CD4-positive, alpha-beta memory T cell (primary cell): ENCODE data around the gene DDHD1. TPM values are rescaled to one million over a fixed set of nuclear protein-coding genes. Genes with fewer than 3 reads are reported as not detected.
A peak's percentile ranks its signal among the peaks of the same experiment; 100 is the strongest.
"Not testable (repeated sequence)": the region's sequence is repeated elsewhere in the genome, so short reads cannot be mapped to it uniquely, and the experiment has no call there.

Experiments used
- CTCF ChIA-PET: fragments of 350-600 bp; sonication (Branson Sonifier 250); formaldehyde crosslinking; loops from one replicate; lab custom pipeline; 2021; ENCODE audit warnings: inconsistent platforms; ENCODE audit not compliant: partially characterized antibody; lab: Charles Lee
- POLR2A ChIA-PET: fragments of 350-600 bp; sonication (Branson Sonifier 250); formaldehyde crosslinking; loops from one replicate; lab custom pipeline; 2021; ENCODE audit not compliant: partially characterized antibody; lab: Charles Lee
- DNase-seq, 5 donors: peaks; one replicate each; pipeline versions ENCODE4 v3.0.0 to v3.0.0-alpha.2; 2020 to 2022; ENCODE audit warnings: mixed read lengths in 1 of 5
- H3K27ac ChIP-seq: one replicate; pipeline ENCODE4 v1.7.0; 2013; ENCODE audit warnings: low read depth, low read length
- H3K27me3 ChIP-seq: 2 replicates; pipeline ENCODE4 v1.7.0; 2013; ENCODE audit warnings: mild to moderate bottlenecking, low read length, moderate library complexity; ENCODE audit not compliant: insufficient read depth
- H3K36me3 ChIP-seq: 2 replicates; pipeline ENCODE4 v1.7.0; 2013; ENCODE audit warnings: mild to moderate bottlenecking, low read length, moderate library complexity; ENCODE audit not compliant: insufficient read depth
- H3K4me1 ChIP-seq: 2 replicates; pipeline ENCODE4 v1.7.0; 2013; ENCODE audit warnings: mild to moderate bottlenecking, low read length, moderate library complexity; ENCODE audit not compliant: insufficient read depth
- H3K4me3 ChIP-seq, 2 donors: one replicate each; pipeline ENCODE4 v1.7.0; 2013; ENCODE audit warnings: low read length in 2 of 2, mild to moderate bottlenecking in 1 of 2
- H3K9me3 ChIP-seq, 2 donors: one replicate each; pipeline ENCODE4 v1.7.0; 2013; ENCODE audit warnings: low read length in 2 of 2, control low read depth in 1 of 2; ENCODE audit not compliant: control insufficient read depth in 1 of 2
- H3K27ac Mint-ChIP-seq, 7 donors: one replicate each; pipeline ENCODE4 v1.8.0; 2020 to 2021; ENCODE audit warnings: mixed read lengths in 7 of 7, mild to moderate bottlenecking in 6 of 7, inconsistent platforms in 3 of 7, moderate library complexity in 3 of 7
- H3K27me3 Mint-ChIP-seq, 2 donors: one replicate each; pipeline ENCODE4 v1.8.0; 2020 to 2021; ENCODE audit warnings: mixed read lengths in 2 of 2
- H3K36me3 Mint-ChIP-seq, 2 donors: one replicate each; pipeline ENCODE4 v1.8.0; 2020 to 2021; ENCODE audit warnings: mixed read lengths in 2 of 2, inconsistent platforms in 1 of 2, mild to moderate bottlenecking in 1 of 2
- H3K4me1 Mint-ChIP-seq, 4 donors: one replicate each; pipeline ENCODE4 v1.8.0; 2020 to 2021; ENCODE audit warnings: mixed read lengths in 4 of 4, mild to moderate bottlenecking in 1 of 4
- H3K4me3 Mint-ChIP-seq, 8 donors: one replicate each; pipeline ENCODE4 v1.8.0; 2020 to 2021; ENCODE audit warnings: mixed read lengths in 8 of 8, mild to moderate bottlenecking in 7 of 8, moderate library complexity in 6 of 8, inconsistent platforms in 3 of 8
- H3K9me3 Mint-ChIP-seq, 8 donors: one replicate each; pipeline ENCODE4 v1.8.0; 2020 to 2021; ENCODE audit warnings: mixed read lengths in 8 of 8, mild to moderate bottlenecking in 5 of 8, inconsistent platforms in 3 of 8, moderate library complexity in 1 of 8
- intact Hi-C: fragments of 100-400 bp; cut with micrococcal nuclease; formaldehyde crosslinking; loops from one replicate; pipeline ENCODE4 v1.15.1; 2023
- polyA plus RNA-seq, 2 donors: library from polyadenylated mRNA; unstranded; fragments of 300-500 nt; fragmentation: Illumina TruSeq; gene quantifications; one replicate each; pipeline ENCODE4 v1.2.3, GENCODE V29; 2021
- total RNA-seq, 2 experiments: library from RNA; stranded (reverse); gene quantifications; one replicate each; pipeline ENCODE4 v1.2.3, GENCODE V29; 2021

Gene DDHD1
- total and polyA plus RNA-seq, 4 experiments from 2014 or later = 3.5 to 53.5 (median 28.3) TPM

- intact Hi-C loops = no loop called here
- Histone ChIP-seq H3K27me3 (no peaks in the 10 kb centered on the region), H3K4me1 (peaks cover 33% of the 10 kb centered on the region), H3K36me3 (no peaks in the 10 kb centered on the region), H3K27ac (peak overlapping the region; percentile 35), H3K9me3 (no peaks in the 10 kb centered on the region), H3K4me3 (no peak overlapping the region)
- ChIA-PET CTCF (interaction anchor here (0.6 to 0.7 kb wide), 3 partner anchors 12 to 66 kb away, joined by 3 read pairs; no protein-coding TSS in a partner anchor), POLR2A (interaction anchor here (1.6 kb wide), 1 partner anchor 25 kb away, joined by 6 read pairs; the partner anchor contains the start of gene DDHD1)
- H3K27ac Mint-ChIP-seq = peak overlapping the region in 6 of 7 donors; percentile 16 to 87 (median 83)
- peaks cover 13 to 24% (median 19%) of the 10 kb centered on the region in 4 donors for H3K4me1 Mint-ChIP-seq
- H3K4me3 Mint-ChIP-seq = peak overlapping the region; percentile 69 to 82 (median 78)
- H3K36me3 Mint-ChIP-seq = peaks cover under 1 to 3% of the 10 kb centered on the region in 2 donors
- DNase-seq = no peak
- peaks cover 0 to 3% (median 0%) of the 10 kb centered on the region in 8 donors for H3K9me3 Mint-ChIP-seq
- H3K27me3 Mint-ChIP-seq = no peaks in the 10 kb centered on the region
Measured at GRCh38 chr14:53127151-53127550, 26.0 kb downstream of the DDHD1 start.

DNA sequence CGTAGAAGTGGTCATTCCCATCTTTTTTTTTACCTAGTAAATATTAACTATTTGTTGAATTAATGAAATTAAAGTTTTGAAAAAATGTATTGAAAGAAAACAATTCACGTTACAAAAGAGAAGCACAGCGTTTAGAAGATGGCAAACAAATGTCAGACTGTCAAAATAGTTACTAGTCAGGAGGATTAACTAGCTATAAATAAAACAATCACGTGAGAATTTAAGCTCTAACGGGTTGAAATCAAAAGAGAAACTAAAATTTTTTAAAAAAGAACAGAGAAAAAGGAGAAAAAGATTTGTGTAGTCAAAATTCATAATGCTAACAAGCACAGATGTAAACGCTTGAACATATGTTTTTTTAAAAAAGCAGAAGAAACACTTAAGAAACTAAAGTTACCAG, 26.4 kb downstream of the DDHD1 start:
- Mint-ChIP-seq H3K27me3 (no peaks in the 10 kb centered on the region), H3K4me1 (peaks cover 13 to 24% (median 19%) of the 10 kb centered on the region in 4 donors), H3K9me3 (peaks cover 0 to 5% (median 0%) of the 10 kb centered on the region in 8 donors), H3K27ac (peak overlapping the region in 6 of 7 donors; percentile 16 to 87 (median 83)), H3K4me3 (peak overlapping the region; percentile 69 to 82 (median 78)), H3K36me3 (peaks cover 5 to 7% of the 10 kb centered on the region in 2 donors)
- Histone ChIP-seq H3K27me3 (no peaks in the 10 kb centered on the region), H3K36me3 (no peaks in the 10 kb centered on the region), H3K4me3 (no peak overlapping the region), H3K27ac (peak overlapping the region; percentile 35), H3K9me3 (no peaks in the 10 kb centered on the region), H3K4me1 (peaks cover 33% of the 10 kb centered on the region)
- ChIA-PET POLR2A (interaction anchor here (1.6 kb wide), 1 partner anchor 26 kb away, joined by 6 read pairs; the partner anchor contains the start of gene DDHD1), CTCF (interaction anchor here (0.6 to 0.7 kb wide), 3 partner anchors 13 to 65 kb away, joined by 3 read pairs; no protein-coding TSS in a partner anchor)
- DNase-seq = no peak
- intact Hi-C loops = no loop called here

GRCh38 chr14:53124786-53125185, 28.3 kb downstream of the DDHD1 start:
- DNase-seq = no peak
- Mint-ChIP-seq H3K4me3 (peak overlapping the region in 1 of 8 donors; percentile 6), H3K36me3 (peaks cover 11% of the 10 kb centered on the region in 2 donors), H3K27ac (peak overlapping the region in 3 of 7 donors; percentile 9 to 55 (median 54)), H3K4me1 (peaks cover 19 to 30% (median 28%) of the 10 kb centered on the region in 4 donors), H3K27me3 (no peaks in the 10 kb centered on the region), H3K9me3 (peaks cover 0 to 13% (median 0%) of the 10 kb centered on the region in 8 donors)
- no peak overlapping the region for H3K4me3 ChIP-seq
- no peaks in the 10 kb centered on the region for H3K27me3 ChIP-seq
- POLR2A ChIA-PET = interaction anchor here (1.4 kb wide), 1 partner anchor 16 kb away, joined by 5 read pairs; no protein-coding TSS in a partner anchor
- intact Hi-C loops = no loop called here
- no peaks in the 10 kb centered on the region for H3K36me3 ChIP-seq
- H3K9me3 ChIP-seq = no peaks in the 10 kb centered on the region
- no peak overlapping the region for H3K27ac ChIP-seq
- CTCF ChIA-PET = interaction anchor here (0.8 to 2.0 kb wide), 3 partner anchors 13 to 69 kb away, joined by 3 to 5 read pairs (median 4); no protein-coding TSS in a partner anchor
- peaks cover 33% of the 10 kb centered on the region for H3K4me1 ChIP-seq

GRCh38 chr14:53121419-53121818, 31.7 kb downstream of the DDHD1 start:
- Mint-ChIP-seq H3K9me3 (peaks cover 0 to 19% (median 5%) of the 10 kb centered on the region in 8 donors), H3K36me3 (peaks cover 15 to 18% of the 10 kb centered on the region in 2 donors), H3K4me1 (peaks cover 34 to 63% (median 46%) of the 10 kb centered on the region in 4 donors)
- H3K36me3 ChIP-seq, H3K27me3 Mint-ChIP-seq, H3K4me3 ChIP-seq, H3K27ac ChIP-seq, DNase-seq, POLR2A ChIA-PET, H3K27me3 ChIP-seq, H3K4me3 Mint-ChIP-seq, H3K27ac Mint-ChIP-seq, intact Hi-C loops, H3K9me3 ChIP-seq: not testable (repeated sequence)
- CTCF ChIA-PET = interaction anchor here (1.2 kb wide), 1 partner anchor 11 kb away, joined by 3 read pairs; no protein-coding TSS in a partner anchor
- peaks cover 25% of the 10 kb centered on the region for H3K4me1 ChIP-seq

GRCh38 chr14:53117479-53117878, 35.6 kb downstream of the DDHD1 start:
- H3K27me3 Mint-ChIP-seq, DNase-seq, H3K9me3 ChIP-seq, H3K27me3 ChIP-seq, H3K4me3 ChIP-seq, H3K36me3 ChIP-seq, intact Hi-C loops, H3K27ac ChIP-seq, H3K27ac Mint-ChIP-seq: not testable (repeated sequence)
- peaks cover 19% of the 10 kb centered on the region for H3K4me1 ChIP-seq
- peak overlapping the region in 4 of 8 donors; percentile 15 to 44 (median 29) for H3K4me3 Mint-ChIP-seq
- H3K36me3 Mint-ChIP-seq = peaks cover 18 to 19% of the 10 kb centered on the region in 2 donors
- ChIA-PET POLR2A (interaction anchor here (1.3 to 2.6 kb wide), 2 partner anchors 9 to 35 kb away, joined by 3 to 11 read pairs; partner anchors contain the start of gene DDHD1), CTCF (interaction anchor here (1.3 kb wide), 1 partner anchor 34 kb away, joined by 3 read pairs; no protein-coding TSS in a partner anchor)
- peaks cover 49 to 72% (median 63%) of the 10 kb centered on the region in 4 donors for H3K4me1 Mint-ChIP-seq
- peaks cover 2 to 26% (median 9%) of the 10 kb centered on the region in 8 donors for H3K9me3 Mint-ChIP-seq

DNA sequence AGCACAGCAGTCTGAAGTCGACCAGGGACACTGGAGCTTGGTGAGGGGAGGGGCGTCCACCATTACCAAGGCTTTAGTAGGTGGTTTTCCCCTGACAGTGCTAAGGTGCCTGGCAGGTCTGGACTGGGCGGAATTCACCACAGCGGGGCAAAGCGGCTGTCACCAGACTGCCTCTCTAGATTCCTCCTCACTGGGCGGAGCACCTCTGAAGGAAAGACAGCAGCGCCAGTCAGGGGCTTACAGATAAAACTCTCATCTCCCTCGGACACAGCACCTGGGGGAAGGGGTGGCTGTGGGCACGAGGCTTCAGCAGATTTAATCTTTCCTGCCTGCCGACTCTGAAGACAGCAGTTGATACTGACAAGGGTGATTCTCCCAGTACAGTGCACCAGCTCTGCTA, 39.1 kb downstream of the DDHD1 start:
- no peak overlapping the region for H3K4me3 ChIP-seq
- peaks cover 36% of the 10 kb centered on the region for H3K4me1 ChIP-seq
- H3K27me3 ChIP-seq = no peaks in the 10 kb centered on the region
- no peak for DNase-seq
- H3K27ac ChIP-seq = no peak overlapping the region
- ChIA-PET CTCF (no interaction called here), POLR2A (no interaction called here)
- intact Hi-C loops = no loop called here
- peaks cover 41 to 58% (median 45%) of the 10 kb centered on the region in 4 donors for H3K4me1 Mint-ChIP-seq
- peaks cover 9 to 10% of the 10 kb centered on the region in 2 donors for H3K36me3 Mint-ChIP-seq
- no peaks in the 10 kb centered on the region for H3K27me3 Mint-ChIP-seq
- no peak overlapping the region for H3K27ac Mint-ChIP-seq
- no peaks in the 10 kb centered on the region for H3K36me3 ChIP-seq
- no peak overlapping the region for H3K4me3 Mint-ChIP-seq
- no peaks in the 10 kb centered on the region for H3K9me3 ChIP-seq
- H3K9me3 Mint-ChIP-seq = peaks cover 2 to 12% (median 7%) of the 10 kb centered on the region in 8 donors

DNA sequence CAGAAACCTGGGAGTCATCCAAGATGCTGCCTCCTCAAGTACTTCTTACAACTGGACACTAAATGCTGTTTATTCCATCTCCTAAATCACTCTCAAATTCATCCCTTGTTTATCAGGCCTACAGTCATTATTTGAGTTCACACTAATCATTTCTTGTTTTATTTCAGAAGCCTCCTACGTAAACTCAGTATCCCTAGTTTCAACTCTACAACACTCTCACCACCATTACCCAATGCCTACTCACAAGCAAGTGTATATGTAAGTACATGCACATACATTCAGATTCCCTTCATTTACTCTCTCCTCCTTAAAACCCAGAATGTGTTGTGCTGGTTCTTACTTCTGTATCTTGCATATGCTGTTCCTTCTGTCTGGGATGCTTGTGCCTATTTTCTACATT, 43.0 kb downstream of the DDHD1 start:
- intact Hi-C loops = no loop called here
- Mint-ChIP-seq H3K27ac (no peak overlapping the region), H3K9me3 (peaks cover 0 to 2% (median 0%) of the 10 kb centered on the region in 8 donors), H3K36me3 (peaks cover 0 to 3% of the 10 kb centered on the region in 2 donors), H3K27me3 (no peaks in the 10 kb centered on the region), H3K4me1 (peaks cover 9 to 37% (median 23%) of the 10 kb centered on the region in 4 donors), H3K4me3 (no peak overlapping the region)
- Histone ChIP-seq H3K4me1 (peaks cover 31% of the 10 kb centered on the region), H3K36me3 (no peaks in the 10 kb centered on the region), H3K27me3 (no peaks in the 10 kb centered on the region), H3K9me3 (no peaks in the 10 kb centered on the region), H3K4me3 (no peak overlapping the region), H3K27ac (peak overlapping the region; percentile 71)
- POLR2A ChIA-PET = interaction anchor here (0.6 to 7.0 kb wide), 4 partner anchors 14 to 107 kb away, joined by 3 to 156 read pairs (median 4); partner anchors contain the start of gene DDHD1
- no peak for DNase-seq
- CTCF ChIA-PET = interaction anchor here (1.5 to 3.5 kb wide), 3 partner anchors 12 to 107 kb away, joined by 3 to 36 read pairs (median 6); partner anchors contain the start of gene DDHD1
